T-helper 22 cell (primary cell): ENCODE results near the gene TBK1.

ENCODE experiments used
- DNase-seq: peaks from one replicate; pipeline ENCODE4 v3.0.0-alpha.2; 2020; ENCODE audit warnings: low read depth

The TBK1 gene

GRCh38 chr12:64549108-64549507, 97.2 kb downstream of the TBK1 start:
- DNase-seq: no peak

- DNase-seq: no peak
Measured at GRCh38 chr12:64550755-64551154, 98.8 kb downstream of the TBK1 start.

DNA sequence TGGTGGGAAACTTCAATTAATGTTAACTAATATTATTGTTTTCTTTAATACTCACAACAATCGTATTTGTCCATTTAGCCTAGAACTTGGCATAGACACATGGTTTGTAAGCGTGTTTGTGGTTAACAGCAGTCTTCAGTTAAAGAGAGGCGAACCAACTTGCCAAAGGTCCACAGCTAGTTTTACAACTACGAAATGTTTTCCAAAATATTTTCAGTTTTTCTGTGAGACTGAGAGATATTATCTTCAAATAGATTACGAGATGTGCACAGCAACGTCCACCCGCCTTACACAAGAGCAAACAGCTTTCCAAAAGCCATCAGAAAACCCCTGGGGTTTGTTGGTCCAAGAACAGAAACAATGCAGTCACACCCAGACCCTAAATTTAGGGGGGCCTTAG, 99.8 kb downstream of the TBK1 start:
- DNase-seq: no peak
